Measurements from ENCODE around the gene CMC4.
A peak's percentile ranks its signal among the peaks of the same experiment; 100 is the strongest.

The CMC4 gene

GRCh38 chrX:155053656-155054055, 17.3 kb downstream of the CMC4 start:
- no peak for DNase-seq

- no peak for DNase-seq
Observed at GRCh38 chrX:155052738-155053498, 18.0 kb downstream of the CMC4 start.

- DNase-seq, result no peak
Observed at GRCh38 chrX:155048977-155049619, 21.8 kb downstream of the CMC4 start.

DNA sequence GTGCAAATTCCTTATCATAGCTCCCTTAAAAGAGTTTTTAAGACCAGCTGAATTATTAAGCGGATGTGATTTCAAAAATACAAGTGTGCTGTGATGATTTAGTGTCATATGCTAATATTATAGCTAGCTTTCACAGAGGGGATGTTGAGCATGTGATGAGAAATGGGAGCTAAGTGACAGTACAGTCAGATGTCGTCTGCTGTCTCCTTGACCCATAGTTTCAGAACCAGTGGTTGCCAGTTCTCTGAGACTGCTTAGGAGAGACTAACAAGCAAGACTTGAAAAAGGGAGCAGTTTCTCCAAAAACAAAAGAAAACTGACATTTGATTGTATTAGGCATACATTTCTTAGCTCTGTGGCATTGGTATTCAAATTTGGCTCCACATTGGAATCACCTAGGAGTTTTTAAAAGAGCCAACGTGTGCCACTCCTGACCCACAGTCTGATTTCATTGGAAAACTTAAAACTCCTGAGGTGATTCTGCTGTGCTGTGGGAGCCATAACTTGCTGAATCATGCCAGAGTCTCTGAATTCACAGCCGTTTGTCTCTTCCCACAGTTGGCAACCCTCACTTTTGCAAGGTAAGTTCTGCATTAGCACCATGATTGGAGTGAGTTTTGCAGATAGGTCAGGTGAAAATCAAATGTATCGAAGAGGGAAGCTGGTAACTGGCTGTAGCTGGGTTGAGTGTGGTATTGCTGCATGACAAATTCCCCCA, 24.0 kb downstream of the CMC4 start:
- DNase-seq, result no peak

DNA sequence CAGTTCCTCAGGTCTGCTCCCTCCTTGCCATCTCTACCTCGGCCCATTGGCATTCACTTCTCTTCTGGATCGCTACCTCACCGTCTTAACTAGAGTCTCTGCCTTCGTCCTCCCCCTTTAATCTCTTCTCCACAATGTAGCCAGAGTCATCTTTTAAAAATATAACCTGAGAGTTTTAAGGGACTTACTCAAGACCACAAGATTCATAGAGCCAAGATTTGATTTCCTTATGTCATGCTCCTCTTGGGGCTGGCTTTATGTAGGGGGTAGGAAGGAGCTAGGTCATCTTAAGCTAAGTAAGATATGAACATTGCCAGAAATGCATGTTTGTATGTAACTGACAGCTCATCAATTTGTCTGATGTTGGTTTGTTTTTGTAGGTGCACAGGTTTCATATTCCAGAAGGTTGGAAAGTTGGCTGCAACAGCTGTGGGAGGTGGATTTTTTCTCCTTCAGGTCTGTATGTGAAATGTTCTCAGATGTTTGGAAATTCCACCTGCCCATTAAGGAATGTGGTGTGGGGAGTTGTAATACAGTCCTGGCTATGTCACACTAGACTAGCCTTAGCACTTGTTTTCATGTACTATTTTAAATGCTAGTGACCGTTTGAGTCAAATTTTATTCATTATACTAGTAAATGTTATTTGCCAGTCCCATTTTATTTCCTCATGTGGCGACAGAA, 24.7 kb downstream of the CMC4 start:
- DNase-seq, result no peak

GRCh38 chrX:155035688-155036087, 35.2 kb downstream of the CMC4 start:
- DNase-seq, result no peak

GRCh38 chrX:155031657-155032056, 39.3 kb downstream of the CMC4 start:
- no peak for DNase-seq

DNA sequence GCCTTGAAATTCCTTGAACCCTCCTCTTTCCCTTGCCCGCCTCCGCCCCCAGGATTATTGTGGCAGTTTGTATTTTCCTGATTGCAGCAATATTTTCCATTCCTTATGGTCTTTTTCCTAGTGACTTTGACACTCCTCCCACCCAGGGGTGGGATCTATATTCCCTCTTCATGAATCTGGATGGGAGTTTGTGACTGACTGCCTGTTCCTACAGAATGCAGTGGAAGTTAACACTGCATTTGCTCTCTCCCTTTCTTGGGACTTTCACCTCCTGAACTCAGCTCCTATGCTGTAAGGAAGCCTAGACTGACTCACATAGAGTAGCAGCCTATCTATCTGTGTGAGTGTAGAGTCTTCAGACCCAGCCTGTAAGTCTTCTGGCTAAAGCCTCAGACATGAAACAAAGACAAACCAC, 42.1 kb downstream of the CMC4 start:
- no peak for DNase-seq

GRCh38 chrX:155028129-155028528, 42.8 kb downstream of the CMC4 start:
- DNase-seq, result no peak

GRCh38 chrX:155027509-155028066, 43.3 kb downstream of the CMC4 start:
- DNase-seq, result no peak

DNA sequence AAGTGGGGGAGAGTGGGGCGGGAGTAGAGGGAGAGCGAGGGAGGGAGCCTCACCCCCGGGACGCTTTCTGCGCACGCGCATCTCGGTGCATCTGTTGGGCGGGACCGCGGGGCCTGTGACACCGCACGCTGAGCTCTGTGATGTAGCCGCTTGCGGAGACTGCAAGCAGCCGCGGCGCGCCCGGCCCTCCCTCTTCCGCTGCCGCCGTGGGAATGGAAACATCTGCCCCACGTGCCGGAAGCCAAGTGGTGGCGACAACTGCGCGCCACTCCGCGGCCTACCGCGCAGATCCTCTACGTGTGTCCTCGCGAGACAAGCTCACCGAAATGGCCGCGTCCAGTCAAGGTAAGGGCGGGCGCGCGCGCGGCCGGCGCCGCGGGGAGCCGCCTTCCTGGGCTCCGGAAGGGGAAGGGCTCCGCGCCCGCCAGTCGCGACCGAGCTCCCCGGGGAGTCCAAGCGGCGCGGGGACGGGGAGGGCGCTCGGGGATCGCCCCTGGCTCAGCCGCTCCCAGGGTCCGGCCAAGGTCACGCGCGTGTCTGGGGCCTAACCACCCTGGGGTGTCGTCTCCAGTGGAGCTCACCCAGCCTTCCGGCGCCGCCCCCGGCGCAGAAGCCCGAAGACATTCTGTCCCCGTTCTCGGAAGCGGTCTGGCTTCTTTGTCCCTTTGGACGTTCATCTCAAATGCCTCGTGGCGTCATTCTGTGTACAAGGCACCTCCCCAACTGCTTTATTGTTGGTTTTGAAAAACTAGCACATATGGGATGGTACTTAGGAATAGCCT, 44.0 kb downstream of the CMC4 start, which contains the start of gene FUNDC2:
FUNDC2 (plus strand) TSS at position 118 of the 782 bp plus-strand sequence; CDS start at position 213, 95 bp downstream.
- peak; percentile 92 for DNase-seq

DNA sequence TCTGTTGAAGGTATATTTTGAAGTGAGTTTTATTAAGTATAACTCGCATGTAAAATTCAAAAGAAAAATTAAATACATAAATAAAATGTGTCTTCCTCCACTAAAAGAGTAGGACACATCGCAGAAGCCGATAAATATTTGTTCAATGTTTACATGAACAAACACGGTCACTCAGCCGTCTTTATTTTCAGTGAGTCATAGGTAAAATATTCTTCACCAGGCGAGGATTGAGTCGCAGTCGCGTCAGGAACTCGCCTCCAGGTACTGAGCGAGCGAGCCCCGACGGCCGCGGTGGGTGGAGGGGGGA, 44.6 kb downstream of the CMC4 start:
- DNase-seq, result no peak

DNA sequence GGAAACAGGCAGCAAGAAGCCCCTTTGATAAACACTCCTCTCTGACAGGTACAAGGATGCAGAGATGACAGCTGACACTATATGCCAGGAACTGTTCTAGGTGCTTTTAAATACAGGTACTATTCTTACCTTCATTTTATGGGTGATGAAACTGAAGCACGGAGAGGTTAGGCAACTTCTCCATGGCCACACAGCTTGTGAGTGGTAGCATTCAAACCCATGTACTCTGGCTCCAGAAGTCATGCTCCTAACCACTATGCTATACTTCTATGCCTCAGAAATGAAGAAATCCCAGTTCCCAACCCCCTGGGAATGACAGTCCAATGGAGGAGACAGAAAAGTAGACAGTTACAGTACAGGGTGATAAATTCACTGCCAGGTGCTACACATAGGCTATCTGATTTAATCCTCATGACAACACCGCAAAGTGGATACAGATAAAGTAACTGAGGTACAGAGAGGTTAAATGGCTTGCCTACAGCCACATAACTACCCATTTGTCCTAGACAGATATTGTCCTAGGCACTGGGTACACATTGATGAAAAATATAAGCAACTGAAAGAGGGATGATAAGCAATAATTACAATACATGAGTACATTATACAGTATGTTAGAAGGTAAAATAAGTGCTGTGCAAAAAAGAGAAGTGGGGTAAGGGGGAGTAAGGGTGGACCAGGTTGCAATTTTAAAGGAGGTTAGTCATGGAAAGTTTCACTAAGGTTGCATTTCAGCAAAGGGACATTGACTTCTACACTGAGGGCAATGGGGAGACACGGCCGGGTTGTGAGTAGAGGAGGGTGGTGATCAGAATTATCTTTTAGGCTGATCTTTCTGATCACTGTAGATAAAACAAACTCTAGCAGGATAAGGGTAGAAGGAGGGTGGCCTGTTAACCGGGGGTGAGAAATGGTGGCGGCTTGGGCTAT, 46.8 kb downstream of the CMC4 start:
- DNase-seq, result no peak

DNA sequence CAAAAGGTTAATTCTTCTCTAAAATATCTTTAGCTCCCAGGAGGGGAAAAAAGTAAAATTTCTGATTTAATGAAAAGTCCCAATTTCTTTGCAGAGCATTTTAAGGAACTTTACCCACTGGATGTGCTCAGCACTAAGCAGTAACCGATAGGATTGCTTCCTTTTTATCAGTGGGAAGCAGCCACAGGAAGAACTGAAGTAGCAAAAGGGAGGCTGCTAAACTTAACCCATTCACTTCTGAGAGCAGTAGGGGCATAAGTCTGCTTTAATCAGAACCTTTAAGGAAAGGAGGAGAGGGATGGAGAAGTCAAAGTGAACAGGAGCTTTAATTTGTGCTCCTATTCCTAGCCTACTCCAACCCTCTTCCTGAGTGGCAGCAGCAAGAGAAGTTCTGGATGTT, 48.4 kb downstream of the CMC4 start, which contains the start of gene F8:
F8 (minus strand) TSS at position 139 of the 400 bp plus-strand sequence. CDS start 171 bp downstream, outside the sequence.
- DNase-seq, result no peak

DNA sequence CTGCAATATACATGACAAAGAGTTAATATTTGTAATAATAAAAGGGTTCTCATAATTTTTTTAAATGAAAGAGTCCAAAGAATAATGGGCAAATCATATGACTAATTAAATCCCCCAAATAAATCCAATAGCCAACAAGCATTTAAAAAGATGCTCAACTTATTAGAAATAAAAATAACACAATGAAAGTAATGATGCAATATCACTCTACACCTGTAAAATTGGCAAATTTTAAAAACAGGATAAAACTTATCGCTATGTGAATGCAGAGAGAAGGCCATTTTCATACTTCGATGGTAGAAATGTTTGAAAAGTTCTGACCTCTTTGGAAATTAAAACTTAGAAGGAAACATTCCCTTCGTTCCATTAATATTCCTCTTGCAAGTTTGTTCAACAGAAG, 50.3 kb downstream of the CMC4 start:
- DNase-seq, result no peak

All from activated CD4-positive, alpha-beta T cell treated with anti-CD3 and anti-CD28 coated beads for 1 hour (primary cell).